ENCODE results near the gene NDRG3. TPM values are rescaled to one million over a fixed set of nuclear protein-coding genes. Genes with fewer than 3 reads are reported as not detected.

Gene NDRG3
- total and polyA plus RNA-seq, 2 donors (not counting 3 experiments of a cell fraction or from before 2014, with no cell fraction given) = 25.7 to 27.7 TPM

DNA sequence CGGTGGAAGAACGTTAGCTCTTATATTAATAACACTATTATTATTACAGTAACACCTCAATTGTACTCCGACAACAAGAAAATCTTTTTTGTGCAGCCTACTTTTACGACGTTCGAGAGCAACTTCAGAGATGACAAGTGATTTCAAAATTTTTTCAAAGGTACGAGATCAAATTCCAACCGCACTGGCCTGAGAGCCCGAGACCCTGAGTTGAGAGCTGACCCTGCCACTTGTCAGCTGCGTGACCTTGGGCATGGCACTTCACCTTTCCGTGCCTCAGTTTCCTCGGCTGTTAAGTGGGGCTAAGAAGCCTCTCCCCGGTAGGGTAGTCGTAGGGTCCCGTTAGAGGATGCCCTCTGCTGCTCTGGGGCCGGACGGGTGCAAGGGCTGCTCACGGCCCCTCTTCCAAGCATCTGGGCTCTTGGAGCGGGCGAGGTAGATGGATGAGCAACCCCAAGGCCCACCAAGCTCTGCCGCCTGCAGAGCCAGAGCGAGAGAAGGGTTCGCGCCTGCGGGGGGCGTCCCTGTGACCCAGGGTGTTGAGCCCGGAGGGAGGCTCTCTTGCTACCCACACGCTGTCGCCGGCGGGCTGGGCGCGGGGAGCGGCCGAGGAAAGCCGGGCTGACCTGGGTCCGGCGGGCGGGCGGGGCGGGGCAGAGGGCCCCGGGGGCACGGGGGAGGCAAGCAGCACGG lies 510 bp downstream of the NDRG3 start:
- ChIA-PET POLR2A (interaction anchor here (1.4 kb wide), 1 partner anchor 10 kb away, joined by 5 read pairs; no protein-coding TSS in a partner anchor), CTCF (interaction anchor here (1.0 to 2.4 kb wide), 4 partner anchors 9 to 11 kb away, joined by 4 to 18 read pairs (median 8); no protein-coding TSS in a partner anchor)
- intact Hi-C loops (cut with micrococcal nuclease) (loop anchor here (5.0 kb wide), 1 partner anchor 283 kb away; no protein-coding TSS in a partner anchor), dilution Hi-C loops (cut with MboI; ENCODE audit: extremely low pct_ligation_motif_present, low sequenced_read_pairs) (no loop called here)
- Histone ChIP-seq H3K27ac (ENCODE audit: insufficient read depth, low read depth, low read length) (no peak overlapping the region), H3K4me3 (replicated peaks in 1 of 3; ENCODE audit: insufficient read depth in 1 of 3, low read depth in 1 of 3, low read length in 3 of 3) (peak overlapping the region; percentile 32 to 76 (median 36)), H3K27me3 (ENCODE audit: control insufficient read depth in 2 of 2, insufficient read depth in 2 of 2, low read length in 2 of 2) (no peaks in the 10 kb centered on the region), H3K9me1 (replicated peaks; ENCODE audit: control insufficient read depth, extremely low read depth, insufficient read depth, low read length) (no peaks in the 10 kb centered on the region), H3K4me1 (ENCODE audit: control insufficient read depth, extremely low read depth, insufficient read depth, low read length) (peaks cover 11% of the 10 kb centered on the region), H3K4me2 (ENCODE audit: insufficient read depth, low read length) (peak overlapping the region; percentile 58), H3K79me2 (ENCODE audit: control insufficient read depth, insufficient read depth, low read length) (no peaks in the 10 kb centered on the region), H3K36me3 (ENCODE audit: control insufficient read depth in 2 of 2, extremely low read depth in 1 of 2, insufficient read depth in 2 of 2, low read length in 2 of 2) (no peaks in the 10 kb centered on the region), H3K9ac (replicated peaks; ENCODE audit: extremely low read depth, insufficient read depth, low read length) (no peak overlapping the region), H3K9me3 (replicated peaks; ENCODE audit: control insufficient read depth, insufficient read depth, low read length) (no peaks in the 10 kb centered on the region), H2AFZ (ENCODE audit: low read depth, low read length) (peak overlapping the region; percentile 87), H4K20me1 (replicated peaks; ENCODE audit: control insufficient read depth, extremely low read depth, insufficient read depth, low read length) (no peaks in the 10 kb centered on the region)
- no peak for FAIRE-seq
- TF ChIP-seq, protein P1, sequence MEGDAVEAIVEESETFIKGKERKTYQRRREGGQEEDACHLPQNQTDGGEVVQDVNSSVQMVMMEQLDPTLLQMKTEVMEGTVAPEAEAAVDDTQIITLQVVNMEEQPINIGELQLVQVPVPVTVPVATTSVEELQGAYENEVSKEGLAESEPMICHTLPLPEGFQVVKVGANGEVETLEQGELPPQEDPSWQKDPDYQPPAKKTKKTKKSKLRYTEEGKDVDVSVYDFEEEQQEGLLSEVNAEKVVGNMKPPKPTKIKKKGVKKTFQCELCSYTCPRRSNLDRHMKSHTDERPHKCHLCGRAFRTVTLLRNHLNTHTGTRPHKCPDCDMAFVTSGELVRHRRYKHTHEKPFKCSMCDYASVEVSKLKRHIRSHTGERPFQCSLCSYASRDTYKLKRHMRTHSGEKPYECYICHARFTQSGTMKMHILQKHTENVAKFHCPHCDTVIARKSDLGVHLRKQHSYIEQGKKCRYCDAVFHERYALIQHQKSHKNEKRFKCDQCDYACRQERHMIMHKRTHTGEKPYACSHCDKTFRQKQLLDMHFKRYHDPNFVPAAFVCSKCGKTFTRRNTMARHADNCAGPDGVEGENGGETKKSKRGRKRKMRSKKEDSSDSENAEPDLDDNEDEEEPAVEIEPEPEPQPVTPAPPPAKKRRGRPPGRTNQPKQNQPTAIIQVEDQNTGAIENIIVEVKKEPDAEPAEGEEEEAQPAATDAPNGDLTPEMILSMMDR (IDR thresholded peaks at IDR 0.05; ENCODE audit: extremely low read depth in 1 of 2, insufficient read depth in 1 of 2, low read depth in 1 of 2, low read length in 2 of 2) = peak in 1 of 2 donors; percentile 15
- TF ChIP-seq GATA2 (IDR thresholded peaks at IDR 0.05; ENCODE audit: insufficient read depth, insufficient read length, low read depth, low read length) = no peak
- no TSS peak for BruUV-seq (replicated peaks)
- DNase-seq (ENCODE audit: low read depth, low spot score) = peak; percentile 26

- no peaks in the 10 kb centered on the region for H3K27me3 ChIP-seq (ENCODE audit: control insufficient read depth in 2 of 2, insufficient read depth in 2 of 2, low read length in 2 of 2)
- peak overlapping the region; percentile 58 for H3K4me2 ChIP-seq (ENCODE audit: insufficient read depth, low read length)
- FAIRE-seq (peak; percentile 37), DNase-seq (ENCODE audit: low read depth, low spot score) (no peak)
- no peaks in the 10 kb centered on the region for H3K9me3 ChIP-seq (replicated peaks; ENCODE audit: control insufficient read depth, insufficient read depth, low read length)
- TF ChIP-seq GATA2 (IDR thresholded peaks at IDR 0.05; ENCODE audit: insufficient read depth, insufficient read length, low read depth, low read length) (no peak), POLR2AphosphoS5 (IDR thresholded peaks at IDR 0.05; ENCODE audit: insufficient read depth, low read depth, low read length) (no peak), MAX (IDR thresholded peaks at IDR 0.05; ENCODE audit: insufficient read depth, insufficient read length) (no peak), POLR2A (IDR thresholded peaks at IDR 0.05; ENCODE audit: low read depth, low read length) (no peak), EZH2 (IDR thresholded peaks at IDR 0.05; ENCODE audit: borderline replicate concordance, low read depth, low read length, severe bottlenecking) (no peak), JUN (IDR thresholded peaks at IDR 0.05; ENCODE audit: borderline replicate concordance, insufficient read depth, insufficient read length, low read depth) (no peak), MYC (IDR thresholded peaks at IDR 0.05; ENCODE audit: low read depth, low read length) (no peak), FOS (IDR thresholded peaks at IDR 0.05; ENCODE audit: borderline replicate concordance, insufficient read depth, low read length) (no peak)
- TF ChIP-seq, protein P1 (IDR thresholded peaks at IDR 0.05; ENCODE audit: extremely low read depth in 1 of 2, insufficient read depth in 1 of 2, low read depth in 1 of 2, low read length in 2 of 2) = no peak
- H2AFZ ChIP-seq (ENCODE audit: low read depth, low read length) = no peak overlapping the region
- H3K79me2 ChIP-seq (ENCODE audit: control insufficient read depth, insufficient read depth, low read length) = no peaks in the 10 kb centered on the region
- no peaks in the 10 kb centered on the region for H3K36me3 ChIP-seq (ENCODE audit: control insufficient read depth in 2 of 2, extremely low read depth in 1 of 2, insufficient read depth in 2 of 2, low read length in 2 of 2)
- CTCF ChIA-PET = interaction anchor here (1.0 to 2.4 kb wide), 4 partner anchors 9 to 25 kb away, joined by 3 to 9 read pairs (median 6); no protein-coding TSS in a partner anchor
- BruUV-seq (replicated peaks) = no TSS peak
- POLR2A ChIA-PET = interaction anchor here (1.2 kb wide), 1 partner anchor 79 kb away, joined by 3 read pairs; no protein-coding TSS in a partner anchor
- dilution Hi-C loops (cut with MboI; ENCODE audit: extremely low pct_ligation_motif_present, low sequenced_read_pairs) (no loop called here), intact Hi-C loops (cut with micrococcal nuclease) (loop anchor here (5.0 kb wide), 1 partner anchor 282 kb away; no protein-coding TSS in a partner anchor)
- no peak overlapping the region for H3K9ac ChIP-seq (replicated peaks; ENCODE audit: extremely low read depth, insufficient read depth, low read length)
- H3K4me1 ChIP-seq (ENCODE audit: control insufficient read depth, extremely low read depth, insufficient read depth, low read length) = peaks cover 11% of the 10 kb centered on the region
- H3K9me1 ChIP-seq (replicated peaks; ENCODE audit: control insufficient read depth, extremely low read depth, insufficient read depth, low read length) = no peaks in the 10 kb centered on the region
- no peak overlapping the region for H3K27ac ChIP-seq (ENCODE audit: insufficient read depth, low read depth, low read length)
- no peaks in the 10 kb centered on the region for H4K20me1 ChIP-seq (replicated peaks; ENCODE audit: control insufficient read depth, extremely low read depth, insufficient read depth, low read length)
- peak overlapping the region in 1 of 3 experiments; percentile 36 for H3K4me3 ChIP-seq (replicated peaks in 1 of 3; ENCODE audit: insufficient read depth in 1 of 3, low read depth in 1 of 3, low read length in 3 of 3)
These were observed 1.1 kb downstream of the NDRG3 start for GRCh38 chr20:36744764-36745191.
